Prostate gland (tissue), 2 donors: ENCODE data around the gene SHISAL1. TPM values are rescaled to one million over a fixed set of nuclear protein-coding genes. Genes with fewer than 3 reads are reported as not detected.
"Not testable (repeated sequence)": the region's sequence is repeated elsewhere in the genome, so short reads cannot be mapped to it uniquely, and the experiment has no call there.

Source experiments
- DNase-seq: peaks from one replicate; pipeline ENCODE4 v3.0.0-alpha.2; 2019; ENCODE audit warnings: low spot score
- H3K27ac ChIP-seq, 2 donors: fragments of 200-600 bp; sonication (generic); 2 replicates each; pipeline ENCODE4 v1.5.1; 2017 to 2019
- H3K27me3 ChIP-seq: fragments of 200-600 bp; sonication (generic); replicated peaks from 2 replicates; pipeline ENCODE4 v1.5.1; 2019; ENCODE audit not compliant: insufficient read depth
- H3K36me3 ChIP-seq, 2 donors: fragments of 200-600 bp; sonication (generic); 1 replicate in 1 of 2; 2 replicates in 1 of 2; pipeline versions ENCODE4 v1.5.1 to v1.8.1; 2017 to 2019
- H3K4me1 ChIP-seq: fragments of 200-600 bp; sonication (generic); replicated peaks from 2 replicates; pipeline ENCODE4 v1.5.1; 2019
- H3K4me3 ChIP-seq, 2 donors: fragments of 200-600 bp; sonication (generic); 2 replicates each; pipeline ENCODE4 v1.5.1; 2017 to 2019
- H3K9me3 ChIP-seq: fragments of 200-600 bp; sonication (generic); 2 replicates; pipeline ENCODE4 v1.5.1; 2017
- CTCF ChIP-seq, 4 experiments: fragments of 200-600 bp in 2 of 4; fragments of 450-650 bp in 2 of 4; sonication (generic) in 2 of 4; IDR thresholded peaks; 1 replicate in 3 of 4; 2 replicates in 1 of 4; pipeline ENCODE4 v1.5.1; 2016 to 2019; ENCODE audit warnings: antibody characterized with exemption in 4 of 4, mild to moderate bottlenecking in 2 of 4, moderate library complexity in 2 of 4
- POLR2A ChIP-seq: fragments of 450-650 bp; IDR thresholded peaks from one replicate; pipeline ENCODE4 v1.6.1; 2016; ENCODE audit warnings: antibody characterized with exemption, mild to moderate bottlenecking
- POLR2AphosphoS5 ChIP-seq: sonication (generic); formaldehyde crosslinking; IDR thresholded peaks from one replicate; pipeline ENCODE4 v1.6.1; 2017; ENCODE audit warnings: antibody characterized with exemption
- WGBS: methylation state at CpG from one replicate; pipeline ENCODE4 v1.1.5; 2018; 5-methylcytosine and 5-hydroxymethylcytosine counted together
- intact Hi-C: fragments of 100-400 bp; cut with DNase I; formaldehyde crosslinking; loops from one replicate; pipeline ENCODE4 v1.14.2; 2022
- total RNA-seq, 2 donors: library from RNA; depleted of rRNA; stranded (reverse); fragments of >200 nt; gene quantifications; one replicate each; pipeline ENCODE4 v1.1.0, GENCODE V29; 2016

The SHISAL1 gene
- total RNA-seq, 2 donors from 2014 or later = 1.8 to 7.8 TPM

GRCh38 chr22:44245438-44245837, 67.3 kb downstream of the SHISAL1 start:
- no peaks in the 10 kb centered on the region for H3K27me3 ChIP-seq
- WGBS = 52% methylated on average over 7 of the region's 7 CpGs
- intact Hi-C loops = no loop called here
- H3K4me3 ChIP-seq = no peak overlapping the region
- TF ChIP-seq POLR2AphosphoS5 (no peak), CTCF (IDR thresholded peaks at IDR 0.05) (no peak), POLR2A (no peak)
- DNase-seq = no peak
- no peak overlapping the region for H3K27ac ChIP-seq
- H3K36me3 ChIP-seq = no peaks in the 10 kb centered on the region
- no peaks in the 10 kb centered on the region for H3K9me3 ChIP-seq
- no peaks in the 10 kb centered on the region for H3K4me1 ChIP-seq

GRCh38 chr22:44244265-44244822, 68.4 kb downstream of the SHISAL1 start:
- intact Hi-C loops = no loop called here
- Histone ChIP-seq H3K27ac (no peak overlapping the region), H3K4me3 (no peak overlapping the region), H3K4me1 (no peaks in the 10 kb centered on the region), H3K27me3 (no peaks in the 10 kb centered on the region), H3K36me3 (no peaks in the 10 kb centered on the region), H3K9me3 (no peaks in the 10 kb centered on the region)
- TF ChIP-seq POLR2A (no peak), POLR2AphosphoS5 (no peak), CTCF (IDR thresholded peaks at IDR 0.05) (no peak)
- DNase-seq = no peak
- WGBS = 90% methylated on average over 9 of the region's 9 CpGs

- intact Hi-C loops = no loop called here
Measured at GRCh38 chr22:44243761-44244160, 69.0 kb downstream of the SHISAL1 start.

GRCh38 chr22:44242946-44243724, 69.6 kb downstream of the SHISAL1 start:
- 51% methylated on average over 17 of the region's 17 CpGs for WGBS
- no peak for DNase-seq

More at GRCh38 chr22:44243761-44244160, 69.0 kb downstream of the SHISAL1 start:
- no peak for DNase-seq
- H3K4me3 ChIP-seq = no peak overlapping the region
- no peaks in the 10 kb centered on the region for H3K9me3 ChIP-seq
- no peaks in the 10 kb centered on the region for H3K36me3 ChIP-seq
- TF ChIP-seq POLR2A (no peak), CTCF (IDR thresholded peaks at IDR 0.05) (no peak), POLR2AphosphoS5 (no peak)
- no peaks in the 10 kb centered on the region for H3K4me1 ChIP-seq
- WGBS = 78% methylated on average over 8 of the region's 8 CpGs
- H3K27ac ChIP-seq = no peak overlapping the region
- no peaks in the 10 kb centered on the region for H3K27me3 ChIP-seq

GRCh38 chr22:44241121-44241520, 71.6 kb downstream of the SHISAL1 start:
- H3K36me3 ChIP-seq, H3K4me1 ChIP-seq, H3K27me3 ChIP-seq, H3K9me3 ChIP-seq, DNase-seq, H3K4me3 ChIP-seq, intact Hi-C loops, H3K27ac ChIP-seq: not testable (repeated sequence)
- WGBS = 85% methylated on average over 3 of the region's 3 CpGs

More at GRCh38 chr22:44242946-44243724, 69.6 kb downstream of the SHISAL1 start:
- Histone ChIP-seq H3K36me3 (no peaks in the 10 kb centered on the region), H3K27me3 (no peaks in the 10 kb centered on the region), H3K4me3 (no peak overlapping the region), H3K27ac (no peak overlapping the region), H3K4me1 (no peaks in the 10 kb centered on the region), H3K9me3 (no peaks in the 10 kb centered on the region)
- intact Hi-C loops = no loop called here
- no peak for TF ChIP-seq POLR2AphosphoS5
- no peak for TF ChIP-seq CTCF (IDR thresholded peaks at IDR 0.05)
